LNCaP clone FGC (cell line): ENCODE measurements around the gene PFKM.

Experiments
- DNase-seq: peaks from one replicate; pipeline ENCODE4 v3.0.0-alpha.2; 2011; ENCODE audit warnings: low read depth
- H3K4me3 ChIP-seq: 2 replicates; pipeline ENCODE4 v1.5.1; 2011; ENCODE audit warnings: mild to moderate bottlenecking, low read depth, low read length, control low read depth
- CTCF ChIP-seq: IDR thresholded peaks from 2 replicates; pipeline ENCODE4 v1.5.1; 2012; ENCODE audit warnings: mild to moderate bottlenecking; ENCODE audit not compliant: control insufficient read depth, insufficient read depth; ENCODE audit errors: extremely low read depth

PFKM gene

GRCh38 chr12:48077111-48077510, 42.1 kb upstream of the PFKM start:
- TF ChIP-seq CTCF = no peak

GRCh38 chr12:48078901-48079300, 40.3 kb upstream of the PFKM start:
- DNase-seq = no peak
- H3K4me3 ChIP-seq = no peak overlapping the region
- no peak for TF ChIP-seq CTCF

More at GRCh38 chr12:48077111-48077510, 42.1 kb upstream of the PFKM start:
- no peak for DNase-seq
- no peak overlapping the region for H3K4me3 ChIP-seq

DNA sequence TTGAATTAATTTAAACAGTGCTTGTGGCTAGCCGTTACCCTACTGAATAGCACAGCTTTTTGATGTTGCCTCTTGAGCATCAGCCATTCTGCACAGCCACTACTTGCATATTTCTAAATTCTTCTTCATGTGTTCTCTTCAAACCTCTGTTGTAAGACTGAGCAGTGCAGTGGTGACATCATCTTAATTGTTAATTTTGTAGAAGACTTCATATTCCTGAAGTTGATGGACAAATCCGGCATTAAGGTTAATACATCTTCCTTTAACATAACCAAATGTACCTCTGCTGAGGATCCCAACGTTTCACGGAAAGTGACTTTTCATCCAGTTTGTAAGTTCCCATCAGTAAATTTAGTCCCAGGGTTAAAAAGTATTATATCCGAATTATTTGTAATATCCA, 38.9 kb upstream of the PFKM start:
- H3K4me3 ChIP-seq = no peak overlapping the region
- TF ChIP-seq CTCF = no peak
- no peak for DNase-seq

DNA sequence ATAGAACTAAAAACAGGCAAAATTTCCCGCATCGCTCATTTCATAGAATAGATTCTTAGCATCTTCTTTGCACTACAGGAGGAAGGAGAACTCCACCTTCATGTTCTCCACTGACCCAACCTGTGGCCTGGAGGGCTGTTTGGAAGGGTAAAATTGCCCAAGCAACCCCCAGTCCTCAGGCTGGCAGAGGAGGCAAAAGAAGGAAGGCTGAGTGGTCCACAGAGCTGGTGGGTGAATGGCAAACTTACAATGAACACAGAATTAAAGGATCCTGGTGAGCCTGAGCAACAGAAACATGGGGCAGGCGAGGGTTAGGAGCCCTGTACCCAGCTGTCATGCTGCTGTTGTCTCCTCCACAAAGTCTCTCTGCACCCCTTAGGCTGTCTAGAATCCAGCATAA, 38.3 kb upstream of the PFKM start:
- TF ChIP-seq CTCF = no peak
- DNase-seq = no peak
- H3K4me3 ChIP-seq = no peak overlapping the region

- peak; percentile 28; the same call in 1 of the 2 replicates for TF ChIP-seq CTCF
- no peak for DNase-seq
- no peak overlapping the region for H3K4me3 ChIP-seq
These were observed 35.1 kb upstream of the PFKM start for GRCh38 chr12:48084066-48084465.

- DNase-seq = no peak
- no peak overlapping the region for H3K4me3 ChIP-seq
- no peak for TF ChIP-seq CTCF
These were observed 34.2 kb upstream of the PFKM start for GRCh38 chr12:48084841-48085460.

DNA sequence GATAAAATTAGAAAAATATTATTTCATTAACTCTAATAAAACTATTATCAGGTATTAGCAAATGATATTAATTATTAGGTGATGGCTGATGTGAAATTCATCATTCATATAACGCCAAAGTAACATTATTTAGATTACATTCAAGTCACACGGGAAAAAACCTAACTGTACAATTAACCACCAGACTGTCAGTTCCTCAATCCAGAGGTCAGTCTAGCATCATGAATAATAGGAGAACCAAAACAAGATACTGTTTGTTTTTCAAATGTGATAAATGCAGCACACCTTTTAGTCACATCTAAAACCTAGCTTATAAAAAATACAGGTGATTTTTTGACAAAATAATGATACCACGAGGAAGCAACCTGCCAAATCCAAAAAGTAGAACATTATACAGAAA, 32.8 kb upstream of the PFKM start:
- TF ChIP-seq CTCF = no peak
- DNase-seq = no peak
- H3K4me3 ChIP-seq = no peak overlapping the region
